ENCODE data around the gene KCNJ14. TPM values are rescaled to one million over a fixed set of nuclear protein-coding genes. Genes with fewer than 3 reads are reported as not detected.

The KCNJ14 gene
- total and polyA plus RNA-seq, 2 donors (not counting 3 experiments of a cell fraction or from before 2014, with no cell fraction given): 0.26 to 1.4 TPM

DNA sequence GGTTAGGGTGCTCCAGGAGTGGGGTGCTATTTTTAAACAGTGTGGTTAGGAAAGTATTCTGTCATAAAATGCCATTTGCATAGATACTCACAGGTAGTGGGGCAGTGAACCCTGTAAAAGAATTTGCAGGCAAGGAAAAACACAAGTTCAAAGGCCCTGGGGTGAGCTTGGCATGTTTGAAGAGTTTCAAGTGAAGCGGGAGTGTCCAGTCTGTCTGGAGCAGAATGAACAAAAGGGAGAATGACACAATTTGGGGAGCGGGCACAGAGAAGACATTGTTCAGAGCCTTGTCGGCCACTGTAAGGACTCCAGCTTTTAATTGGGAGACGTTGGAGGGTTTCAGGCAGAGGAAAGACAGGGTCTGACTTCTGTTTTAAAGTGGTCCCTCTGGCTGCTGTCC is 6.8 kb upstream of the KCNJ14 start:
- H3K9me1 ChIP-seq (replicated peaks; ENCODE audit: control insufficient read depth, extremely low read depth, insufficient read depth, low read length): no peaks in the 10 kb centered on the region
- FAIRE-seq: no peak
- H3K27ac ChIP-seq (ENCODE audit: insufficient read depth, low read depth, low read length): no peak overlapping the region
- no TSS peak for BruUV-seq (replicated peaks)
- H3K36me3 ChIP-seq (ENCODE audit: control insufficient read depth in 2 of 2, extremely low read depth in 1 of 2, insufficient read depth in 2 of 2, low read length in 2 of 2): peaks cover 3 to 34% of the 10 kb centered on the region in 2 experiments
- H3K79me2 ChIP-seq (ENCODE audit: control insufficient read depth, insufficient read depth, low read length): peaks cover 16% of the 10 kb centered on the region
- CTCF ChIA-PET: no interaction called here
- no peak overlapping the region for H2AFZ ChIP-seq (ENCODE audit: low read depth, low read length)
- H3K27me3 ChIP-seq (ENCODE audit: control insufficient read depth in 2 of 2, insufficient read depth in 2 of 2, low read length in 2 of 2): peaks cover 0 to 6% of the 10 kb centered on the region in 2 experiments
- dilution Hi-C loops (cut with MboI; ENCODE audit: extremely low pct_ligation_motif_present, low sequenced_read_pairs) (no loop called here), intact Hi-C loops (cut with micrococcal nuclease) (loop anchor here (5.0 kb wide), 1 partner anchor 181 kb away; no protein-coding TSS in a partner anchor)
- no peak for DNase-seq (ENCODE audit: low read depth, low spot score)
- H3K9me3 ChIP-seq (replicated peaks; ENCODE audit: control insufficient read depth, insufficient read depth, low read length): no peaks in the 10 kb centered on the region
- TF ChIP-seq, protein P1, sequence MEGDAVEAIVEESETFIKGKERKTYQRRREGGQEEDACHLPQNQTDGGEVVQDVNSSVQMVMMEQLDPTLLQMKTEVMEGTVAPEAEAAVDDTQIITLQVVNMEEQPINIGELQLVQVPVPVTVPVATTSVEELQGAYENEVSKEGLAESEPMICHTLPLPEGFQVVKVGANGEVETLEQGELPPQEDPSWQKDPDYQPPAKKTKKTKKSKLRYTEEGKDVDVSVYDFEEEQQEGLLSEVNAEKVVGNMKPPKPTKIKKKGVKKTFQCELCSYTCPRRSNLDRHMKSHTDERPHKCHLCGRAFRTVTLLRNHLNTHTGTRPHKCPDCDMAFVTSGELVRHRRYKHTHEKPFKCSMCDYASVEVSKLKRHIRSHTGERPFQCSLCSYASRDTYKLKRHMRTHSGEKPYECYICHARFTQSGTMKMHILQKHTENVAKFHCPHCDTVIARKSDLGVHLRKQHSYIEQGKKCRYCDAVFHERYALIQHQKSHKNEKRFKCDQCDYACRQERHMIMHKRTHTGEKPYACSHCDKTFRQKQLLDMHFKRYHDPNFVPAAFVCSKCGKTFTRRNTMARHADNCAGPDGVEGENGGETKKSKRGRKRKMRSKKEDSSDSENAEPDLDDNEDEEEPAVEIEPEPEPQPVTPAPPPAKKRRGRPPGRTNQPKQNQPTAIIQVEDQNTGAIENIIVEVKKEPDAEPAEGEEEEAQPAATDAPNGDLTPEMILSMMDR (IDR thresholded peaks at IDR 0.05; ENCODE audit: extremely low read depth in 1 of 2, insufficient read depth in 1 of 2, low read depth in 1 of 2, low read length in 2 of 2): no peak
- no peak for TF ChIP-seq GATA2 (IDR thresholded peaks at IDR 0.05; ENCODE audit: insufficient read depth, insufficient read length, low read depth, low read length)
- no peak for TF ChIP-seq POLR2AphosphoS5 (IDR thresholded peaks at IDR 0.05; ENCODE audit: insufficient read depth, low read depth, low read length)
- TF ChIP-seq, protein P2, sequence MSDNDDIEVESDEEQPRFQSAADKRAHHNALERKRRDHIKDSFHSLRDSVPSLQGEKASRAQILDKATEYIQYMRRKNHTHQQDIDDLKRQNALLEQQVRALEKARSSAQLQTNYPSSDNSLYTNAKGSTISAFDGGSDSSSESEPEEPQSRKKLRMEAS (IDR thresholded peaks at IDR 0.05; ENCODE audit: insufficient read depth, insufficient read length): no peak
- no peak for TF ChIP-seq FOS (IDR thresholded peaks at IDR 0.05; ENCODE audit: borderline replicate concordance, insufficient read depth, low read length)
- no peak for TF ChIP-seq POLR2A (IDR thresholded peaks at IDR 0.05; ENCODE audit: low read depth, low read length)
- TF ChIP-seq MYC (IDR thresholded peaks at IDR 0.05; ENCODE audit: low read depth, low read length): no peak
- no peak for TF ChIP-seq JUN (IDR thresholded peaks at IDR 0.05; ENCODE audit: borderline replicate concordance, insufficient read depth, insufficient read length, low read depth)
- no peak for TF ChIP-seq EZH2 (IDR thresholded peaks at IDR 0.05; ENCODE audit: borderline replicate concordance, low read depth, low read length, severe bottlenecking)
- H3K4me1 ChIP-seq (ENCODE audit: control insufficient read depth, extremely low read depth, insufficient read depth, low read length): peaks cover 17% of the 10 kb centered on the region
- H3K4me2 ChIP-seq (ENCODE audit: insufficient read depth, low read length): no peak overlapping the region
- H3K9ac ChIP-seq (replicated peaks; ENCODE audit: extremely low read depth, insufficient read depth, low read length): no peak overlapping the region
- H3K4me3 ChIP-seq (replicated peaks in 1 of 3; ENCODE audit: insufficient read depth in 1 of 3, low read depth in 1 of 3, low read length in 3 of 3): no peak overlapping the region
- H4K20me1 ChIP-seq (replicated peaks; ENCODE audit: control insufficient read depth, extremely low read depth, insufficient read depth, low read length): no peaks in the 10 kb centered on the region
- POLR2A ChIA-PET: no interaction called here
